Spleen (tissue), 7 donors: ENCODE results near the gene PLA2G2F.

ENCODE experiments used
- CTCF ChIP-seq, 11 experiments: fragments of 200-600 bp in 7 of 11; fragments of 450-650 bp in 4 of 11; sonication (generic) in 4 of 11; IDR thresholded peaks in 8 of 11; conservative IDR thresholded peaks in 3 of 11; 1 replicate in 7 of 11; 2 replicates in 4 of 11; pipeline versions ENCODE4 v1.4.0 to v1.8.0; 2016 to 2021; ENCODE audit warnings: antibody characterized with exemption in 11 of 11, inconsistent platforms in 4 of 11, mild to moderate bottlenecking in 1 of 11
- POLR2A ChIP-seq, 3 donors: fragments of 450-650 bp; IDR thresholded peaks; one replicate each; pipeline ENCODE4 v1.5.1; 2017; ENCODE audit warnings: antibody characterized with exemption in 3 of 3, mild to moderate bottlenecking in 1 of 3
- donor health status: DM: no; HTN: no; CAD: no; lungs with moderate emphysema.
- donor health status: DM: no; HTN: no; CAD: no.
- donor health status: DM: no; HTN: no; CAD: no.

GRCh38 chr1:20194224-20194623, 55.1 kb downstream of the PLA2G2F start:
- TF ChIP-seq CTCF (IDR thresholded peaks at IDR 0.05 in 8 of 11, conservative IDR thresholded peaks at IDR 0.05 in 3 of 11) = no peak
- no peak for TF ChIP-seq POLR2A (IDR thresholded peaks at IDR 0.05)
